Measurements from ENCODE around the gene LPCAT3. TPM values are rescaled to one million over a fixed set of nuclear protein-coding genes. Genes with fewer than 3 reads are reported as not detected.
A peak's percentile ranks its signal among the peaks of the same experiment; 100 is the strongest.

Gene LPCAT3
- total and polyA plus RNA-seq, 2 of the 13 experiments (the other 11 are each of a cell fraction or from before 2014, with no cell fraction given), result 44.5 to 64.3 TPM

DNA sequence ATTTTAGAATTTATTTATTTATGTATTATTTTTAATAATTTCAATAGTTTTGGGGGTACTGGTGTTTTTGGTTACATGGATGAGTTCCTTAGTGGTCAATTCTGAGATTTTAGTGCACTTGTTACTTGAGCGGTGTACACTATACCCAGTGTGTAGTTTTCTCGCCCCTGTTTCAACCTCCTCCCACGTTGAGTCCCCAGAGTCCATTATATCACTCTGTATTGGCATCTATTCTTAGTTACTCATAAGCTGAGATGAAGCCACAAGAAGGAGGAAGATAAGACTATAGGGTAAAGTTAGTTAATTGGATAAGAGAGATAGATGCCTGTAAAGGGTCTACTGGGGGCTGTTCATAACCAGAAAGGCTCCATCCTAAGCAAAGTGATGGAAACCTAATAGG lies 46.2 kb upstream of the LPCAT3 start (continued):
- no peak for TF ChIP-seq SRSF9 (IDR thresholded peaks at IDR 0.05; ENCODE audit: borderline replicate concordance, insufficient read depth, low read depth, low read length, poor library complexity, severe bottlenecking)
- TF ChIP-seq, protein P1, sequence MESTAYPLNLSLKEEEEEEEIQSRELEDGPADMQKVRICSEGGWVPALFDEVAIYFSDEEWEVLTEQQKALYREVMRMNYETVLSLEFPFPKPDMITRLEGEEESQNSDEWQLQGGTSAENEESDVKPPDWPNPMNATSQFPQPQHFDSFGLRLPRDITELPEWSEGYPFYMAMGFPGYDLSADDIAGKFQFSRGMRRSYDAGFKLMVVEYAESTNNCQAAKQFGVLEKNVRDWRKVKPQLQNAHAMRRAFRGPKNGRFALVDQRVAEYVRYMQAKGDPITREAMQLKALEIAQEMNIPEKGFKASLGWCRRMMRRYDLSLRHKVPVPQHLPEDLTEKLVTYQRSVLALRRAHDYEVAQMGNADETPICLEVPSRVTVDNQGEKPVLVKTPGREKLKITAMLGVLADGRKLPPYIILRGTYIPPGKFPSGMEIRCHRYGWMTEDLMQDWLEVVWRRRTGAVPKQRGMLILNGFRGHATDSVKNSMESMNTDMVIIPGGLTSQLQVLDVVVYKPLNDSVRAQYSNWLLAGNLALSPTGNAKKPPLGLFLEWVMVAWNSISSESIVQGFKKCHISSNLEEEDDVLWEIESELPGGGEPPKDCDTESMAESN (CRISPR knock-in tag; conservative IDR thresholded peaks at IDR 0.05), result no peak
- no peak for TF ChIP-seq HNF4A (CRISPR knock-in tag; IDR thresholded peaks at IDR 0.05)
- no peak for TF ChIP-seq ZNF326 (CRISPR knock-in tag; IDR thresholded peaks at IDR 0.05; ENCODE audit: borderline replicate concordance)
- no peak for TF ChIP-seq NFIB (CRISPR knock-in tag; IDR thresholded peaks at IDR 0.05; ENCODE audit: borderline replicate concordance)
- no peak for TF ChIP-seq ZSCAN12 (CRISPR knock-in tag; IDR thresholded peaks at IDR 0.05)

DNA sequence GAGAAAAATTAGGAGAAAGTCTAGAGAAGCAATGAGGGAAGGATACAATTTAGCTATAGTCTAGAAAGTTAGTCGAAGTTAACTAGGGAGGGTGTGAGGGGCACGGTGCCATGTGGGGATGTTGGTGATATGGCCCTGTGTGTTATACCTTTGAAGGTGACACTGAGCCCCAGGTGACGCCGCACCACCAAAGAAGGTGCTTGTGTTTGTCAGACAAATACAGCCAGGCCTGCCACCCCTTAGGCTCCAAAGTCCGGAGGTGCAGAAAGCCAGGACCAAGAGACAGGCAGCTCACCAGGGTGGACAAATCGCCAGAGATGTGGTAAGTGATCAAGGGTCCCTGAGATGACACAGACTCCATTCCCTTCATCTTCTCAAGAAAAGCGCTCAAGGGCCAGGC lies 43.3 kb upstream of the LPCAT3 start:
- Histone ChIP-seq H3K36me3 (replicated peaks in 1 of 2; ENCODE audit: control insufficient read depth in 1 of 2, insufficient read depth in 2 of 2, low read length in 2 of 2) (no peaks in the 10 kb centered on the region), H3K27me3 (ENCODE audit: control insufficient read depth in 1 of 2, insufficient read depth in 2 of 2, low read length in 2 of 2) (no peaks in the 10 kb centered on the region), H3K4me3 (replicated peaks in 1 of 3; ENCODE audit: insufficient read depth in 1 of 3, low read depth in 2 of 3, low read length in 3 of 3) (0 out of 6 replicates have a peak overlapping the region, but pooled peaks of 1 of the 3 experiments have one; percentile 2), H3K79me2 (ENCODE audit: insufficient read depth, low read length) (no peaks in the 10 kb centered on the region), H3K4me1 (ENCODE audit: insufficient read depth, low read length) (peaks cover 57% of the 10 kb centered on the region), H2AFZ (ENCODE audit: low read length) (no peak overlapping the region), H3K4me2 (ENCODE audit: low read depth, low read length) (peak overlapping the region; percentile 71), H4K20me1 (ENCODE audit: insufficient read depth, low read length) (no peaks in the 10 kb centered on the region), H3K9me3 (ENCODE audit: low read length) (no peaks in the 10 kb centered on the region), H3K9ac (ENCODE audit: insufficient read depth, low read depth, low read length) (no peak overlapping the region), H3K27ac (ENCODE audit: extremely low read length, insufficient read depth, low read length) (no peak overlapping the region)
- no TSS peak for BruUV-seq (replicated peaks)
- ChIA-PET CTCF (ENCODE audit: low intra/inter-chr PET ratio, low total read pairs) (interaction anchor here (2.0 to 3.3 kb wide), 3 partner anchors 31 to 52 kb away, joined by 12 to 45 read pairs (median 16); partner anchors contain the start of genes C1R and C1RL), POLR2A (interaction anchor here (0.5 to 3.0 kb wide), 10 partner anchors 13 to 448 kb away, joined by 3 to 45 read pairs (median 4); partner anchors contain the start of genes C12orf57, C1RL, LPCAT3 and RNU7-1)
- ATAC-seq (no peak; the same call in 2 of the 3 replicates), DNase-seq (ENCODE audit: low spot score) (peak; percentile 40), FAIRE-seq (peak; percentile 32)
- intact Hi-C loops (cut with micrococcal nuclease; ENCODE audit: unreplicated experiment) (loop anchor here (2.0 kb wide), 1 partner anchor 17 kb away; no protein-coding TSS in a partner anchor), in situ Hi-C loops (cut with HindIII; ENCODE audit: extremely low pct_ligation_motif_present, low pct_unique_long_range_greater_than_20kb) (loop anchor here (10.0 kb wide), 1 partner anchor 53 kb away; no protein-coding TSS in a partner anchor)
- 17% methylated on average over 7 of the region's 7 CpGs for WGBS (ENCODE audit: low lambda C conversion rate)
- TF ChIP-seq SOX6 (IDR thresholded peaks at IDR 0.05) (no peak), SOX6 (CRISPR knock-in tag; IDR thresholded peaks at IDR 0.05) (0 out of 2 replicates have a peak, but pooled peaks have one; percentile 10), GZF1 (CRISPR knock-in tag; IDR thresholded peaks at IDR 0.05) (no peak), HOXA3 (CRISPR knock-in tag; IDR thresholded peaks at IDR 0.05) (0 out of 2 replicates have a peak, but pooled peaks have one; percentile 20), SP1 (IDR thresholded peaks at IDR 0.05) (no peak), SP1 (CRISPR knock-in tag; IDR thresholded peaks at IDR 0.05) (no peak), SOX13 (IDR thresholded peaks at IDR 0.05) (no peak), SOX13 (CRISPR knock-in tag; conservative IDR thresholded peaks at IDR 0.05 in 1 of 2, IDR thresholded peaks at IDR 0.05 in 1 of 2) (no peak), HMG20A (CRISPR knock-in tag; IDR thresholded peaks at IDR 0.05; ENCODE audit: borderline replicate concordance) (no peak), RCOR2 (CRISPR knock-in tag; IDR thresholded peaks at IDR 0.05) (no peak)
- TF ChIP-seq, protein P2, sequence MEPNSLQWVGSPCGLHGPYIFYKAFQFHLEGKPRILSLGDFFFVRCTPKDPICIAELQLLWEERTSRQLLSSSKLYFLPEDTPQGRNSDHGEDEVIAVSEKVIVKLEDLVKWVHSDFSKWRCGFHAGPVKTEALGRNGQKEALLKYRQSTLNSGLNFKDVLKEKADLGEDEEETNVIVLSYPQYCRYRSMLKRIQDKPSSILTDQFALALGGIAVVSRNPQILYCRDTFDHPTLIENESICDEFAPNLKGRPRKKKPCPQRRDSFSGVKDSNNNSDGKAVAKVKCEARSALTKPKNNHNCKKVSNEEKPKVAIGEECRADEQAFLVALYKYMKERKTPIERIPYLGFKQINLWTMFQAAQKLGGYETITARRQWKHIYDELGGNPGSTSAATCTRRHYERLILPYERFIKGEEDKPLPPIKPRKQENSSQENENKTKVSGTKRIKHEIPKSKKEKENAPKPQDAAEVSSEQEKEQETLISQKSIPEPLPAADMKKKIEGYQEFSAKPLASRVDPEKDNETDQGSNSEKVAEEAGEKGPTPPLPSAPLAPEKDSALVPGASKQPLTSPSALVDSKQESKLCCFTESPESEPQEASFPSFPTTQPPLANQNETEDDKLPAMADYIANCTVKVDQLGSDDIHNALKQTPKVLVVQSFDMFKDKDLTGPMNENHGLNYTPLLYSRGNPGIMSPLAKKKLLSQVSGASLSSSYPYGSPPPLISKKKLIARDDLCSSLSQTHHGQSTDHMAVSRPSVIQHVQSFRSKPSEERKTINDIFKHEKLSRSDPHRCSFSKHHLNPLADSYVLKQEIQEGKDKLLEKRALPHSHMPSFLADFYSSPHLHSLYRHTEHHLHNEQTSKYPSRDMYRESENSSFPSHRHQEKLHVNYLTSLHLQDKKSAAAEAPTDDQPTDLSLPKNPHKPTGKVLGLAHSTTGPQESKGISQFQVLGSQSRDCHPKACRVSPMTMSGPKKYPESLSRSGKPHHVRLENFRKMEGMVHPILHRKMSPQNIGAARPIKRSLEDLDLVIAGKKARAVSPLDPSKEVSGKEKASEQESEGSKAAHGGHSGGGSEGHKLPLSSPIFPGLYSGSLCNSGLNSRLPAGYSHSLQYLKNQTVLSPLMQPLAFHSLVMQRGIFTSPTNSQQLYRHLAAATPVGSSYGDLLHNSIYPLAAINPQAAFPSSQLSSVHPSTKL (CRISPR knock-in tag; IDR thresholded peaks at IDR 0.05), result no peak
- TF ChIP-seq, protein P3, sequence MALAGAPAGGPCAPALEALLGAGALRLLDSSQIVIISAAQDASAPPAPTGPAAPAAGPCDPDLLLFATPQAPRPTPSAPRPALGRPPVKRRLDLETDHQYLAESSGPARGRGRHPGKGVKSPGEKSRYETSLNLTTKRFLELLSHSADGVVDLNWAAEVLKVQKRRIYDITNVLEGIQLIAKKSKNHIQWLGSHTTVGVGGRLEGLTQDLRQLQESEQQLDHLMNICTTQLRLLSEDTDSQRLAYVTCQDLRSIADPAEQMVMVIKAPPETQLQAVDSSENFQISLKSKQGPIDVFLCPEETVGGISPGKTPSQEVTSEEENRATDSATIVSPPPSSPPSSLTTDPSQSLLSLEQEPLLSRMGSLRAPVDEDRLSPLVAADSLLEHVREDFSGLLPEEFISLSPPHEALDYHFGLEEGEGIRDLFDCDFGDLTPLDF (CRISPR knock-in tag; IDR thresholded peaks at IDR 0.05), result no peak

Data from HepG2 (cell line).